Measurements from ENCODE around the gene XXYLT1.
A peak's percentile ranks its signal among the peaks of the same experiment; 100 is the strongest.

Gene XXYLT1

DNA sequence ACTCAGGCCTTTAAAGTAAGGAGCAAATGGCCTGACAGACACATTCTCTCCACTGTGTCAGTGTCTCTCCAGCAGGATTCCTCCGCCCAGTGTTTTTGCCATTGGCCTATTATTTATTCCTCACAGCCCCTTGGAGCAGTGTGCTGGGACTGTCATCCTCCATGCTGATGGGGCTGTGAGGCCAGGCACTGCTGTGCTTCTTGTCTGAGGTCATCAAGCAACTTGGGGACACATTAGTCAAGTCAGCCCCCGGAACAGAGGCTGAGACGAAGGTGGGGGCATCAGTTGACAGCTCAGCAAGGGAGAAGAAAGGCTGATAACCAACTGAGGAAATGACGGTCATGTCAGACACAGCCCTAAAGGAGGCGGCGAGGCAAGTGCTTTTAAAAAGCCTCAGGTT lies 67.4 kb downstream of the XXYLT1 start:
- Histone ChIP-seq H3K27ac (ENCODE audit: low read length, poor library complexity, severe bottlenecking) (no peak overlapping the region), H2AFZ (ENCODE audit: low read depth, low read length) (no peak overlapping the region), H3K18ac (ENCODE audit: low read depth in 1 of 2, low read length in 2 of 2) (peak overlapping the region; percentile 22 to 88), H2BK12ac (ENCODE audit: low read length in 2 of 2) (peak overlapping the region; percentile 55 to 69), H3K79me1 (replicated peaks; ENCODE audit: low read length, poor library complexity, severe bottlenecking) (peaks cover 38% of the 10 kb centered on the region), H3K23ac (ENCODE audit: low read length in 2 of 2) (no peak overlapping the region), H3K9ac (ENCODE audit: low read length) (no peak overlapping the region), H3K14ac (ENCODE audit: low read length in 2 of 2) (peak overlapping the region in 1 of 2 experiments; percentile 68), H3K9me3 (ENCODE audit: control insufficient read depth, low read length) (no peaks in the 10 kb centered on the region), H2BK15ac (ENCODE audit: low read depth, poor library complexity, severe bottlenecking) (peak overlapping the region; percentile 39), H3K27me3 (ENCODE audit: control insufficient read depth in 1 of 2, insufficient read depth in 1 of 2, low read length in 2 of 2) (no peaks in the 10 kb centered on the region), H3K4ac (ENCODE audit: low read depth in 1 of 2, low read length in 2 of 2) (peak overlapping the region in 1 of 2 experiments; percentile 65), H2BK5ac (ENCODE audit: low read depth, low read length, poor library complexity, severe bottlenecking) (no peak overlapping the region), H4K8ac (ENCODE audit: low read length) (no peak overlapping the region), H2BK120ac (ENCODE audit: low read depth, low read length) (peak overlapping the region; percentile 6), H3K4me2 (ENCODE audit: low read length, poor library complexity, severe bottlenecking) (no peak overlapping the region), H2AK5ac (ENCODE audit: low read length, severe bottlenecking) (peak overlapping the region; percentile 53), H3K4me3 (ENCODE audit: insufficient read depth in 1 of 2, low read depth in 1 of 2, low read length in 2 of 2) (no peak overlapping the region), H4K91ac (ENCODE audit: low read length) (peak overlapping the region; percentile 64), H3K4me1 (ENCODE audit: control insufficient read depth, insufficient read depth, low read depth, low read length) (peaks cover 20% of the 10 kb centered on the region), H3K36me3 (ENCODE audit: control insufficient read depth in 1 of 2, insufficient read depth in 2 of 2, low read depth in 1 of 2, low read length in 2 of 2) (peaks cover 0 to 13% of the 10 kb centered on the region in 2 experiments)
- peak; percentile 42 for DNase-seq
- WGBS = 64% methylated on average over 4 of the region's 6 CpGs

DNA sequence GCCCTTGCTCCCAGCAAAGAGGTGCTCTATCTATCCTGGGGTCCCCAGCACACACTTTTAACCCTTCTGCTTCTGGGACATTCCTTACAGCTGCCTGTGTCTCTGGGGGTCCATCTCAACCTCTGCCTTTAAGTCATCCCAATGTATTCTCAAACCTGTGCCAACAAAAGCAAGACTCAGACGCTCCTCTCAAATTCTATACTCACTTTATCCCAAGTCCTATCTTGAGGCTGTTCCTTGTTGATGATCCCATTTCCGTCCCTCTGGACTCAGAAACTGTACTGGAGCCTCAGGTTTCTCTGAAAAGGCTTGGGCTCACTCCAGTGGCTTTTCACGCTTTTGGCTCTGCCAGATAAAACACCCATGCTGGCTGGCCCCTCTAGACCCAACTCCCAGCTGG lies 69.7 kb downstream of the XXYLT1 start:
- Histone ChIP-seq H2AK5ac (ENCODE audit: low read length, severe bottlenecking) (no peak overlapping the region), H3K4me3 (ENCODE audit: insufficient read depth in 1 of 2, low read depth in 1 of 2, low read length in 2 of 2) (no peak overlapping the region), H2BK120ac (ENCODE audit: low read depth, low read length) (no peak overlapping the region), H2AFZ (ENCODE audit: low read depth, low read length) (no peak overlapping the region), H4K8ac (ENCODE audit: low read length) (no peak overlapping the region), H2BK12ac (ENCODE audit: low read length in 2 of 2) (peak overlapping the region in 1 of 2 experiments; percentile 61), H2BK5ac (ENCODE audit: low read depth, low read length, poor library complexity, severe bottlenecking) (no peak overlapping the region), H3K14ac (ENCODE audit: low read length in 2 of 2) (no peak overlapping the region), H3K23ac (ENCODE audit: low read length in 2 of 2) (no peak overlapping the region), H3K79me1 (replicated peaks; ENCODE audit: low read length, poor library complexity, severe bottlenecking) (peaks cover 25% of the 10 kb centered on the region), H3K9me3 (ENCODE audit: control insufficient read depth, low read length) (no peaks in the 10 kb centered on the region), H3K36me3 (ENCODE audit: control insufficient read depth in 1 of 2, insufficient read depth in 2 of 2, low read depth in 1 of 2, low read length in 2 of 2) (peaks cover 0 to 8% of the 10 kb centered on the region in 2 experiments), H4K91ac (ENCODE audit: low read length) (no peak overlapping the region), H2BK15ac (ENCODE audit: low read depth, poor library complexity, severe bottlenecking) (no peak overlapping the region), H3K4me1 (ENCODE audit: control insufficient read depth, insufficient read depth, low read depth, low read length) (peaks cover 18% of the 10 kb centered on the region), H3K27ac (ENCODE audit: low read length, poor library complexity, severe bottlenecking) (no peak overlapping the region), H3K18ac (ENCODE audit: low read depth in 1 of 2, low read length in 2 of 2) (no peak overlapping the region), H3K9ac (ENCODE audit: low read length) (no peak overlapping the region), H3K27me3 (ENCODE audit: control insufficient read depth in 1 of 2, insufficient read depth in 1 of 2, low read length in 2 of 2) (no peaks in the 10 kb centered on the region), H3K4me2 (ENCODE audit: low read length, poor library complexity, severe bottlenecking) (no peak overlapping the region), H3K4ac (ENCODE audit: low read depth in 1 of 2, low read length in 2 of 2) (peak overlapping the region in 1 of 2 experiments; percentile 29)
- WGBS = 92% methylated on average over 3 of the region's 3 CpGs
- no peak for DNase-seq

DNA sequence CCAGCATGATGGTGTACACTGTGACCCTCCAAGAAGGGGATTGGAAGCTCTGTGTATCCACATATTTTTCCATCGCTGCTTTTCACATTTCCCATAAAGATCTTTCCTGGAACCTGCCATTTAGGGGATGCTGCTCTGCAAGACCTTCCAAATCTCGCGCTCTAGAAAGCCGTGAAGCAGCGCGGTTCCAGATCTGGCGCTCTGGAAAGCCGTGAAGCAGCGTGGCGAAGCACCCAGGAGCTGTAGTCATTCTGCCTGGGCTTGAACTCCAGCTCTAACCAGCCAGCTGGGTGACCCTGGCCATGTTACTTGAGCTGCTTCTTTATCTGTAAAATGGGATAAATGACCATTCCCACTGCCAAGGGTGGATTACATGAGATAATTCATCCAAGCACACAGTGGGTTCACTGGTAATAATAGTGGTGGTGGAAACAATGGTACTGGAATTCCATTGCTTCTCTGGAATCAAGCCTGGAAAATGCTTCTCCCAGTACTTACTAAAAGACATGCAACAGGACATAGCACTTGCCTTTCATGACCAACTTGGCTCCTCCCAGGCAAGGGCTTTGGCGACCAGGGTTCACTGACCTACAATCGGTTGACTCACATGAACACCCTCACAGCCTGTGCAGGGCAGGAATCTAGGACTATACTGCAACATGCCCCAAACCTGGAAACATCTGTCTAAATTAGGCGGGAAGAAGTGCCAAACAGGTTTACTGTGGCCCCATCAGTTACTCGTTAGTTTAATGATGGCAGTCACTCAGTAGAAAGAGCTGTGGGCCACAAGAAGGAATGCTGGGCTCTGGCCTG lies 70.7 kb downstream of the XXYLT1 start:
- H3K79me1 ChIP-seq (replicated peaks; ENCODE audit: low read length, poor library complexity, severe bottlenecking) = peaks cover 28% of the 10 kb centered on the region
- H3K23ac ChIP-seq (ENCODE audit: low read length in 2 of 2) = no peak overlapping the region
- H3K14ac ChIP-seq (ENCODE audit: low read length in 2 of 2) = no peak overlapping the region
- no peak overlapping the region for H2BK5ac ChIP-seq (ENCODE audit: low read depth, low read length, poor library complexity, severe bottlenecking)
- H3K18ac ChIP-seq (ENCODE audit: low read depth in 1 of 2, low read length in 2 of 2) = peak overlapping the region; percentile 3 to 70
- H3K4me1 ChIP-seq (ENCODE audit: control insufficient read depth, insufficient read depth, low read depth, low read length) = peaks cover 24% of the 10 kb centered on the region
- H4K91ac ChIP-seq (ENCODE audit: low read length) = no peak overlapping the region
- H3K9me3 ChIP-seq (ENCODE audit: control insufficient read depth, low read length) = no peaks in the 10 kb centered on the region
- H2AK5ac ChIP-seq (ENCODE audit: low read length, severe bottlenecking) = peak overlapping the region; percentile 71
- no peak overlapping the region for H4K8ac ChIP-seq (ENCODE audit: low read length)
- peaks cover 0 to 8% of the 10 kb centered on the region in 2 experiments for H3K36me3 ChIP-seq (ENCODE audit: control insufficient read depth in 1 of 2, insufficient read depth in 2 of 2, low read depth in 1 of 2, low read length in 2 of 2)
- H2BK120ac ChIP-seq (ENCODE audit: low read depth, low read length) = no peak overlapping the region
- no peaks in the 10 kb centered on the region for H3K27me3 ChIP-seq (ENCODE audit: control insufficient read depth in 1 of 2, insufficient read depth in 1 of 2, low read length in 2 of 2)
- no peak overlapping the region for H3K27ac ChIP-seq (ENCODE audit: low read length, poor library complexity, severe bottlenecking)
- 95% methylated on average over 14 of the region's 14 CpGs for WGBS
- H3K4me3 ChIP-seq (ENCODE audit: insufficient read depth in 1 of 2, low read depth in 1 of 2, low read length in 2 of 2) = no peak overlapping the region
- no peak overlapping the region for H3K9ac ChIP-seq (ENCODE audit: low read length)
- H2BK15ac ChIP-seq (ENCODE audit: low read depth, poor library complexity, severe bottlenecking) = no peak overlapping the region
- peak overlapping the region in 1 of 2 experiments; percentile 57 for H2BK12ac ChIP-seq (ENCODE audit: low read length in 2 of 2)
- no peak overlapping the region for H3K4me2 ChIP-seq (ENCODE audit: low read length, poor library complexity, severe bottlenecking)
- H2AFZ ChIP-seq (ENCODE audit: low read depth, low read length) = no peak overlapping the region
- DNase-seq = peak; percentile 25
- peak overlapping the region in 1 of 2 experiments; percentile 24 for H3K4ac ChIP-seq (ENCODE audit: low read depth in 1 of 2, low read length in 2 of 2)
